Fibroblast of villous mesenchyme (primary cell): ENCODE measurements around the gene PFKM. TPM values are rescaled to one million over a fixed set of nuclear protein-coding genes. Genes with fewer than 3 reads are reported as not detected.

Experiments
- DNase-seq: peaks from one replicate; pipeline ENCODE4 v3.0.0-alpha.2; 2010; ENCODE audit warnings: low read depth
- H3K4me3 ChIP-seq: 2 replicates; pipeline ENCODE4 v1.5.1; 2011; ENCODE audit warnings: low read depth, mild to moderate bottlenecking, low read length
- CTCF ChIP-seq: IDR thresholded peaks from 2 replicates; pipeline ENCODE4 v1.5.1; 2012; ENCODE audit warnings: low read depth, mild to moderate bottlenecking, low read length; ENCODE audit not compliant: insufficient read depth
- total RNA-seq: library from RNA; depleted of rRNA; stranded (reverse); fragments of >200 nt; gene quantifications from 2 replicates; pipeline ENCODE4 v1.2.3, GENCODE V29; 2012

Gene PFKM
- total RNA-seq, 1 donor = 83.8 TPM

GRCh38 chr12:48077111-48077510 lies 42.1 kb upstream of the PFKM start:
- H3K4me3 ChIP-seq = no peak overlapping the region
- no peak for TF ChIP-seq CTCF
- no peak for DNase-seq

GRCh38 chr12:48078901-48079300 lies 40.3 kb upstream of the PFKM start:
- peak; percentile 63 for DNase-seq
- TF ChIP-seq CTCF = no peak
- no peak overlapping the region for H3K4me3 ChIP-seq

- DNase-seq = no peak
- no peak for TF ChIP-seq CTCF
- no peak overlapping the region for H3K4me3 ChIP-seq
Observed at GRCh38 chr12:48080285-48080684, 38.9 kb upstream of the PFKM start.

- no peak overlapping the region for H3K4me3 ChIP-seq
- TF ChIP-seq CTCF = no peak
- no peak for DNase-seq
Observed at GRCh38 chr12:48080821-48081220, 38.3 kb upstream of the PFKM start.

GRCh38 chr12:48084066-48084465 lies 35.1 kb upstream of the PFKM start:
- DNase-seq = peak; percentile 44
- peak; percentile 29 for TF ChIP-seq CTCF
- no peak overlapping the region for H3K4me3 ChIP-seq

- H3K4me3 ChIP-seq = no peak overlapping the region
- DNase-seq = no peak
- no peak for TF ChIP-seq CTCF
Observed at GRCh38 chr12:48084841-48085460, 34.2 kb upstream of the PFKM start.

- H3K4me3 ChIP-seq = no peak overlapping the region
- no peak for TF ChIP-seq CTCF
- DNase-seq = no peak
Observed at GRCh38 chr12:48086327-48086726, 32.8 kb upstream of the PFKM start.
